Natural killer cell (primary cell): Measurements from ENCODE around the gene NLN. TPM values are rescaled to one million over a fixed set of nuclear protein-coding genes. Genes with fewer than 3 reads are reported as not detected.
"Not testable (repeated sequence)": the region's sequence is repeated elsewhere in the genome, so short reads cannot be mapped to it uniquely, and the experiment has no call there.

Experiments
- ATAC-seq, 3 donors: fragments of 150-1000 bp in 2 of 3; fragments of 200-7000 bp in 1 of 3; cut with Tn5 transposase; 1 replicate in 1 of 3; 2 replicates in 2 of 3; pipeline ENCODE4 v1.10.0; 2021; ENCODE audit warnings: mild to moderate bottlenecking in 2 of 3, moderate library complexity in 2 of 3
- DNase-seq, 2 donors: peaks; one replicate each; pipeline versions ENCODE4 v3.0.0 to v3.0.0-alpha.2; 2013 to 2021; ENCODE audit warnings: mixed read lengths in 1 of 2
- H3K27ac ChIP-seq: one replicate; pipeline ENCODE4 v1.5.1; 2013; ENCODE audit warnings: mild to moderate bottlenecking, low read length
- H3K27me3 ChIP-seq: one replicate; pipeline ENCODE4 v1.6.1; 2013; ENCODE audit warnings: low read length; ENCODE audit not compliant: control insufficient read depth, insufficient read depth
- H3K36me3 ChIP-seq: one replicate; pipeline ENCODE4 v1.6.1; 2013; ENCODE audit warnings: low read length; ENCODE audit not compliant: control insufficient read depth, insufficient read depth
- H3K4me1 ChIP-seq: one replicate; pipeline ENCODE4 v1.6.1; 2013; ENCODE audit warnings: low read length; ENCODE audit not compliant: control insufficient read depth, insufficient read depth
- H3K4me3 ChIP-seq: one replicate; pipeline ENCODE4 v1.5.1; 2013; ENCODE audit warnings: low read length
- H3K9me3 ChIP-seq: one replicate; pipeline ENCODE4 v1.6.1; 2013; ENCODE audit warnings: low read length; ENCODE audit not compliant: control insufficient read depth, insufficient read depth
- H3K27ac Mint-ChIP-seq, 2 donors: one replicate each; pipeline ENCODE4 v1.8.0; 2022; ENCODE audit warnings: mild to moderate bottlenecking in 2 of 2, mixed read lengths in 2 of 2, moderate library complexity in 1 of 2
- H3K27me3 Mint-ChIP-seq, 2 donors: one replicate each; pipeline ENCODE4 v1.8.0; 2022; ENCODE audit warnings: low read depth in 2 of 2, mixed read lengths in 2 of 2
- H3K36me3 Mint-ChIP-seq: one replicate; pipeline ENCODE4 v1.8.0; 2022; ENCODE audit warnings: mixed read lengths
- H3K4me1 Mint-ChIP-seq, 2 donors: one replicate each; pipeline ENCODE4 v1.8.0; 2022; ENCODE audit warnings: mixed read lengths in 2 of 2
- H3K4me3 Mint-ChIP-seq: one replicate; pipeline ENCODE4 v1.8.0; 2022; ENCODE audit warnings: mild to moderate bottlenecking, moderate library complexity, mixed read lengths
- H3K9me3 Mint-ChIP-seq, 2 donors: one replicate each; pipeline ENCODE4 v1.8.0; 2022; ENCODE audit warnings: mixed read lengths in 2 of 2
- CTCF ChIP-seq: fragments of 200-600 bp; IDR thresholded peaks from one replicate; pipeline ENCODE4 v1.8.0; 2022; ENCODE audit warnings: antibody characterized with exemption
- WGBS: methylation state at CpG from one replicate; pipeline ENCODE4 v1.1.7; 2013; ENCODE audit warnings: missing lambda C conversion rate; ENCODE audit not compliant: insufficient coverage; 5-methylcytosine and 5-hydroxymethylcytosine counted together
- intact Hi-C: fragments of 100-400 bp; cut with micrococcal nuclease; formaldehyde crosslinking; loops from one replicate; pipeline ENCODE4 v1.14.2; 2022
- total RNA-seq, 4 donors: library from RNA; stranded (reverse); fragments of 120-200 nt in 1 of 4; gene quantifications; one replicate each; pipeline versions ENCODE4 v1.2.3 to v1.2.4, GENCODE V29; 2013 to 2022

The NLN gene
- total RNA-seq, 3 donors from 2014 or later (not counting 1 experiment from before 2014, with no cell fraction given) = 0.86 to 2.0 (median 1.3) TPM

DNA sequence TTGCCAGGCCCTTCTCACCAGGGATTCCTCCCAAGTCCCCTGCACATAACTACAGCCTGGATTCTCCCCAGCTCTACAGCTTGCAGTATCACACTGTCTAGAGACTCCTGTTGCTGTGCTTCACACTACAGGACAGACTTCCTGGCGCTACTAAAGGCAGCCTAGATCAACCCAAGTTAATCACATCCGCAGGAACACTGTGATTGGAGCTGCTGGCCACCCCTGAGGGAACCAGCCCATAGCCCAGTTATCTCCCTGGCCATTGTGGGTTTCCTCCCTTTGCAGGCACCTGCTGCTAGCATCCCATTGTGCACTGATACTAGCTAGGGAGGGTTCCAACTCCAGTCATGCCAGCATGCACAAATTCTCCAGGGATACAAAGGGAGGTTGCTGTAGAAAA lies 53.5 kb downstream of the NLN start:
- ATAC-seq (no peak), DNase-seq (no peak)
- no peak for TF ChIP-seq CTCF
- Mint-ChIP-seq H3K27me3 (no peaks in the 10 kb centered on the region), H3K36me3 (no peaks in the 10 kb centered on the region), H3K9me3 (no peaks in the 10 kb centered on the region), H3K4me3 (no peak overlapping the region), H3K27ac (no peak overlapping the region), H3K4me1 (peaks cover 8% of the 10 kb centered on the region in 2 donors)
- Histone ChIP-seq H3K27ac (no peak overlapping the region), H3K4me1 (peaks cover 3% of the 10 kb centered on the region), H3K36me3 (no peaks in the 10 kb centered on the region), H3K9me3 (no peaks in the 10 kb centered on the region), H3K27me3 (no peaks in the 10 kb centered on the region), H3K4me3 (no peak overlapping the region)
- 98% methylated on average over 2 of the region's 2 CpGs for WGBS
- intact Hi-C loops = no loop called here

DNA sequence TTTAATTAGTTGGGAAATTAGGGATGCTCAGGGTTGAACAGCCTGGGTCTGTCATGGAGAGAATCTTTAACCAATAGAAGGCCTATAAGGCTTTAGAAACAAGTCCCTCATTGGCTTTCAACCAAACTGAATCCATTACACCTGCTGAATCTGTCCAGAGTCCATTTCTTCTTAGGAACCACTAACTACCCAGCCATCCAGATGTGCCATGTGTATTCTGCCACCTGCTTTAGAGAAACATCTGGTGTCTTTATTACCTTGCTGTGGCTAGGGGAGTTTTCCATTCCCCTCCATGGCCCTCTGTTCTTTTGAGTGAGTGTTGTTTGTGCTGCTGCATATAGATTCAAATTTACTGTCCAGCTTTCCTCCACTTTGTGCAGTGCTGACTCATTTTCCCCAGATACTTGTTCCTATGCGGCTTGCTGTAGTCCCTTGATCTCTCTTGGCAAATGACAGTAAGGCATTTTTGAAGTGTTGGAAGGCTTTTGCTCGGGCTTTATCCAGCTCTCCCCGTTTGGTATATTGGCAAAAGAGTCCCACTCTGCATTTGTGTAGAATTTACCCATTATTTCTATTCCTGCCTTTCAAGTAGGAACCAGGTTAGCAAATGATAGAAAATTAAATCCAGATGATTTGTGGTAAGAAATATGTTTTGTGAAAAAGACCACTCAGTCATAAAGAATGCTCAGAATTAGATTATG lies 54.6 kb downstream of the NLN start:
- H3K4me1 ChIP-seq = peaks cover 3% of the 10 kb centered on the region
- no peaks in the 10 kb centered on the region for H3K27me3 Mint-ChIP-seq
- H3K27ac ChIP-seq = no peak overlapping the region
- intact Hi-C loops = no loop called here
- no peak overlapping the region for H3K27ac Mint-ChIP-seq
- H3K27me3 ChIP-seq = no peaks in the 10 kb centered on the region
- no peaks in the 10 kb centered on the region for H3K9me3 Mint-ChIP-seq
- no peak for ATAC-seq
- H3K4me3 Mint-ChIP-seq = no peak overlapping the region
- no peaks in the 10 kb centered on the region for H3K9me3 ChIP-seq
- no peak for TF ChIP-seq CTCF
- H3K36me3 Mint-ChIP-seq = no peaks in the 10 kb centered on the region
- H3K4me1 Mint-ChIP-seq = peaks cover 8 to 13% of the 10 kb centered on the region in 2 donors
- H3K4me3 ChIP-seq = no peak overlapping the region
- DNase-seq = no peak
- H3K36me3 ChIP-seq = no peaks in the 10 kb centered on the region
- WGBS = 96% methylated on average over 2 of the region's 3 CpGs

- H3K4me3 ChIP-seq = no peak overlapping the region
- no peak overlapping the region for H3K4me3 Mint-ChIP-seq
- peaks cover 8 to 13% of the 10 kb centered on the region in 2 donors for H3K4me1 Mint-ChIP-seq
- H3K4me1 ChIP-seq = peaks cover 3% of the 10 kb centered on the region
- no peaks in the 10 kb centered on the region for H3K36me3 Mint-ChIP-seq
- intact Hi-C loops = no loop called here
- H3K36me3 ChIP-seq = no peaks in the 10 kb centered on the region
- DNase-seq (no peak), ATAC-seq (no peak)
- no peak overlapping the region for H3K27ac Mint-ChIP-seq
- H3K27me3 ChIP-seq = no peaks in the 10 kb centered on the region
- TF ChIP-seq CTCF = no peak
- no CpG with 5 or more reads among the region's 1 CpG for WGBS
- H3K27me3 Mint-ChIP-seq = no peaks in the 10 kb centered on the region
- H3K9me3 Mint-ChIP-seq = no peaks in the 10 kb centered on the region
- H3K9me3 ChIP-seq = no peaks in the 10 kb centered on the region
- no peak overlapping the region for H3K27ac ChIP-seq
These were observed 56.1 kb downstream of the NLN start for GRCh38 chr5:65778126-65778525.

- Histone ChIP-seq H3K4me3 (no peak overlapping the region), H3K27ac (no peak overlapping the region), H3K36me3 (no peaks in the 10 kb centered on the region), H3K9me3 (no peaks in the 10 kb centered on the region), H3K27me3 (no peaks in the 10 kb centered on the region), H3K4me1 (peaks cover 3% of the 10 kb centered on the region)
- ATAC-seq (peak; percentile 70 to 97 (median 82)), DNase-seq (peak in 1 of 2 donors; percentile 40)
- Mint-ChIP-seq H3K27ac (peak overlapping the region; percentile 58 to 83), H3K4me1 (peaks cover 8 to 13% of the 10 kb centered on the region in 2 donors), H3K4me3 (no peak overlapping the region), H3K9me3 (no peaks in the 10 kb centered on the region), H3K36me3 (no peaks in the 10 kb centered on the region), H3K27me3 (no peaks in the 10 kb centered on the region)
- intact Hi-C loops = no loop called here
- 8% methylated on average over 1 of the region's 1 CpG for WGBS
- TF ChIP-seq CTCF = no peak
These were observed 57.6 kb downstream of the NLN start for GRCh38 chr5:65779643-65780042.

DNA sequence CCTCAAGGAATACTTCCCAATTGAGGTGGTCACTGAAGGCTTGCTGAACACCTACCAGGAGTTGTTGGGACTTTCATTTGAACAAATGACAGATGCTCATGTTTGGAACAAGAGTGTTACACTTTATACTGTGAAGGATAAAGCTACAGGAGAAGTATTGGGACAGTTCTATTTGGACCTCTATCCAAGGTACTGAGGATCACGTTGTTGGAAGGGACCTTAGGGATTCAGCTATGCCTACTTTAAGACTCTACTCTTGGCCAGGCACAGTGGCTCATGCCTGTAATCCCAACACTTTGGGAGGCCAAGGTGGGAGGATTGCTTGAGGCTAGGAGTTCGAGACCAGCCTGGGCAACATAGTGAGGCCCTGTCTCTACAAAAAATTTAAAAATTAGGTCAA lies 66.3 kb downstream of the NLN start:
- DNase-seq, H3K4me3 ChIP-seq, H3K9me3 Mint-ChIP-seq, H3K27ac ChIP-seq, H3K27me3 Mint-ChIP-seq, H3K36me3 ChIP-seq, H3K9me3 ChIP-seq, H3K36me3 Mint-ChIP-seq, H3K4me3 Mint-ChIP-seq, ATAC-seq, H3K27me3 ChIP-seq: not testable (repeated sequence)
- 95% methylated on average over 2 of the region's 2 CpGs for WGBS
- intact Hi-C loops = loop anchor here (1.0 kb wide), 1 partner anchor 26 kb away; no protein-coding TSS in a partner anchor
- Mint-ChIP-seq H3K4me1 (peaks cover 18 to 19% of the 10 kb centered on the region in 2 donors), H3K27ac (peak overlapping the region in 1 of 2 donors; percentile 29)
- H3K4me1 ChIP-seq = peaks cover 11% of the 10 kb centered on the region
